ENCODE measurements around the gene PYGO1.

The PYGO1 gene

DNA sequence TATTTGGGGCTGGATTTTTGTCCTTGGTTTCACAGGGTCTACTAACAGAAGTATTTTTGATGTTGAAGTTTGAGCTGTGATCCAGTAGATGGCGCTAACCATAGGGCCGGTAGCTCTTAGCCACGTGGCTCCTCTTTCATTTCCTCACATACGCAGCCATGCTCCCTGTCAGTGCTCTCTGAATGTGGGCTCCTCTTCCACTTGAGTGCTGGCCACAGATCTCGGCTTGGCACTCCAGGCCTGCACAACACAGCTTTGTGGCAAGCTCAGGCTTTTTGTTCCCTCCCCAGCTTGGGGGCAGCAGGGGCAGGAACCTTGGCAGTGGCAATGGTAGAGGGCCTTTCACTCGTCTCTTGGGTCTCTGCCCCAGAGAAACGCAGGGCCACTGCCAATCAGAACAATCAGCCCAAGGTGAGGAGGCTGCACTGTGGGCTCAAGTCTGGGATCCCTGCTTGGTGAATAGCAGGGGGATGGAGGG, 61.5 kb downstream of the PYGO1 start:
- no peak for DNase-seq (ENCODE audit: low spot score)
- Histone ChIP-seq H3K9me3 (ENCODE audit: severe bottlenecking) (no peaks in the 10 kb centered on the region), H3K4me3 (ENCODE audit: severe bottlenecking) (no peak overlapping the region)

GRCh38 chr15:55522742-55523450, 65.2 kb downstream of the PYGO1 start:
- DNase-seq (ENCODE audit: low spot score) (no peak), ATAC-seq (ENCODE audit: low read depth) (no peak)
- no peaks in the 10 kb centered on the region for H3K36me3 ChIP-seq (ENCODE audit: low read depth)
- no peaks in the 10 kb centered on the region for H3K4me1 ChIP-seq (ENCODE audit: insufficient read depth, poor library complexity, severe bottlenecking)
- no peak overlapping the region for H3K4me3 ChIP-seq (ENCODE audit: severe bottlenecking)
- H3K27ac ChIP-seq (ENCODE audit: poor library complexity, severe bottlenecking), result no peak overlapping the region
- peaks cover 7% of the 10 kb centered on the region for H3K27me3 ChIP-seq (ENCODE audit: insufficient read depth, poor library complexity, severe bottlenecking)
- TF ChIP-seq, protein P1, sequence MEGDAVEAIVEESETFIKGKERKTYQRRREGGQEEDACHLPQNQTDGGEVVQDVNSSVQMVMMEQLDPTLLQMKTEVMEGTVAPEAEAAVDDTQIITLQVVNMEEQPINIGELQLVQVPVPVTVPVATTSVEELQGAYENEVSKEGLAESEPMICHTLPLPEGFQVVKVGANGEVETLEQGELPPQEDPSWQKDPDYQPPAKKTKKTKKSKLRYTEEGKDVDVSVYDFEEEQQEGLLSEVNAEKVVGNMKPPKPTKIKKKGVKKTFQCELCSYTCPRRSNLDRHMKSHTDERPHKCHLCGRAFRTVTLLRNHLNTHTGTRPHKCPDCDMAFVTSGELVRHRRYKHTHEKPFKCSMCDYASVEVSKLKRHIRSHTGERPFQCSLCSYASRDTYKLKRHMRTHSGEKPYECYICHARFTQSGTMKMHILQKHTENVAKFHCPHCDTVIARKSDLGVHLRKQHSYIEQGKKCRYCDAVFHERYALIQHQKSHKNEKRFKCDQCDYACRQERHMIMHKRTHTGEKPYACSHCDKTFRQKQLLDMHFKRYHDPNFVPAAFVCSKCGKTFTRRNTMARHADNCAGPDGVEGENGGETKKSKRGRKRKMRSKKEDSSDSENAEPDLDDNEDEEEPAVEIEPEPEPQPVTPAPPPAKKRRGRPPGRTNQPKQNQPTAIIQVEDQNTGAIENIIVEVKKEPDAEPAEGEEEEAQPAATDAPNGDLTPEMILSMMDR (IDR thresholded peaks at IDR 0.05; ENCODE audit: poor library complexity, severe bottlenecking), result no peak
- H3K9me3 ChIP-seq (ENCODE audit: severe bottlenecking), result no peaks in the 10 kb centered on the region

More for the DNA sequence above, 61.5 kb downstream of the PYGO1 start:
- H3K27ac ChIP-seq (ENCODE audit: poor library complexity, severe bottlenecking), result no peak overlapping the region
- H3K36me3 ChIP-seq (ENCODE audit: low read depth), result no peaks in the 10 kb centered on the region
- TF ChIP-seq, protein P1 (IDR thresholded peaks at IDR 0.05; ENCODE audit: poor library complexity, severe bottlenecking), result peak; percentile 84
- H3K4me1 ChIP-seq (ENCODE audit: insufficient read depth, poor library complexity, severe bottlenecking), result no peaks in the 10 kb centered on the region
- H3K27me3 ChIP-seq (ENCODE audit: insufficient read depth, poor library complexity, severe bottlenecking), result peaks cover 7% of the 10 kb centered on the region
- peak; percentile 65 for ATAC-seq (ENCODE audit: low read depth)

DNA sequence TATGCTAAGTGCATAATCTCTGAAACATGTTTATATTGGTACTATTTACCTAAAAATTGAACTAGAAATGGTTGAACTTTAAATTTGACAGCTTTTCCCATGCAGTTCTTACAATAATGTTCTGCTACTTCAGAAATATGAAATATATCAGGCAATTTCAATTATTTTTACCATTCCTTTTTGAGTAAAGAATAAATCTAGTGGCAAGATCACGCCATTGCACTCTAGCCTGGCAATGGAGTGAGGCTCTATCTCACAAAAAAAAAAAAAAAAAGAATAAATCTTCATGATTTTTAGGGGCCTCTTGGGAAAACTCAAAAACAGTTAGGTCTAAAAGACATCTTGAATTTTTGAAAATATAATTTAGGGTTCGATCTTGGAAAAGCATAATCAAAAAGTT, 69.5 kb downstream of the PYGO1 start:
- no peaks in the 10 kb centered on the region for H3K4me1 ChIP-seq (ENCODE audit: insufficient read depth, poor library complexity, severe bottlenecking)
- TF ChIP-seq, protein P1 (IDR thresholded peaks at IDR 0.05; ENCODE audit: poor library complexity, severe bottlenecking), result peak; percentile 34
- no peak for DNase-seq (ENCODE audit: low spot score)
- peaks cover 7% of the 10 kb centered on the region for H3K27me3 ChIP-seq (ENCODE audit: insufficient read depth, poor library complexity, severe bottlenecking)
- H3K27ac ChIP-seq (ENCODE audit: poor library complexity, severe bottlenecking), result no peak overlapping the region
- H3K9me3 ChIP-seq (ENCODE audit: severe bottlenecking), result no peaks in the 10 kb centered on the region
- no peaks in the 10 kb centered on the region for H3K36me3 ChIP-seq (ENCODE audit: low read depth)
- no peak for ATAC-seq (ENCODE audit: low read depth)
- H3K4me3 ChIP-seq (ENCODE audit: severe bottlenecking), result no peak overlapping the region

DNA sequence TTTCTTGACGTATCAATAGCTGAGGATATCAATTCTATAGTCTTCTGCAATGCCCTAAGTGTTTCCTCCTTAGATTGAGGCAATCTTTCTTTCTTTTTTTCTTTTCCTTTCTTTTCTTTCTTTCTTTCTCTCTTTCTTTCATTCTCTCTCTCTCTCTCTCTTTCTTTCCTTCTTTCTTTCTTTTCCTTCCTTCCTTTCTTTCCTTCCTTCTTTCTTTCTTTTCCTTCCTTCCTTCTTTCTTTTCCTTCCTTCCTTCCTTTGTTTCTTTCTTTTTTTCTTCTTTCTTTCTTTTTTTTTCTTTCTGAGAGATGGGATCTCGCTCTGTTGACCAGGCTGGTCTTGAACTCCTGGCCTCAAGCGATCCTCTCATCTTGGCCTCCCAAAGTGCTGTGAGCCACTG, 70.1 kb downstream of the PYGO1 start:
- Histone ChIP-seq H3K9me3 (ENCODE audit: severe bottlenecking) (no peaks in the 10 kb centered on the region), H3K27ac (ENCODE audit: poor library complexity, severe bottlenecking) (no peak overlapping the region), H3K27me3 (ENCODE audit: insufficient read depth, poor library complexity, severe bottlenecking) (peaks cover under 1% of the 10 kb centered on the region), H3K4me1 (ENCODE audit: insufficient read depth, poor library complexity, severe bottlenecking) (no peaks in the 10 kb centered on the region), H3K4me3 (ENCODE audit: severe bottlenecking) (no peak overlapping the region), H3K36me3 (ENCODE audit: low read depth) (no peaks in the 10 kb centered on the region)
- no peak for DNase-seq (ENCODE audit: low spot score)
- ATAC-seq (ENCODE audit: low read depth), result no peak
- TF ChIP-seq, protein P1 (IDR thresholded peaks at IDR 0.05; ENCODE audit: poor library complexity, severe bottlenecking), result no peak

All from RWPE2 (cell line).